ENCODE results near the gene ERICH6B.

ERICH6B gene

GRCh38 chr13:45516757-45517156 lies 98.8 kb downstream of the ERICH6B start (continued):
- no peak for TF ChIP-seq PATZ1 (CRISPR knock-in tag; IDR thresholded peaks at IDR 0.05; ENCODE audit: borderline replicate concordance)
- no peak for TF ChIP-seq ISL1 (CRISPR knock-in tag; IDR thresholded peaks at IDR 0.05)
- no peak for TF ChIP-seq TSHZ2 (CRISPR knock-in tag; IDR thresholded peaks at IDR 0.05)
- TF ChIP-seq BACH2 (CRISPR knock-in tag; IDR thresholded peaks at IDR 0.05; ENCODE audit: borderline replicate concordance), result no peak
- TF ChIP-seq CSDC2 (CRISPR knock-in tag; IDR thresholded peaks at IDR 0.05), result no peak
- no peak for TF ChIP-seq ARNTL (CRISPR knock-in tag; IDR thresholded peaks at IDR 0.05; ENCODE audit: borderline replicate concordance, low read depth)

GRCh38 chr13:45512098-45512496 lies 103.4 kb downstream of the ERICH6B start:
- no peak for TF ChIP-seq TSHZ2 (CRISPR knock-in tag; IDR thresholded peaks at IDR 0.05)
- ATAC-seq, result no peak; the same call in 2 of the 3 replicates

GRCh38 chr13:45511310-45512097 lies 104.0 kb downstream of the ERICH6B start:
- TF ChIP-seq ZFP30 (CRISPR knock-in tag; IDR thresholded peaks at IDR 0.05), result no peak
- no peak for TF ChIP-seq CSDC2 (CRISPR knock-in tag; IDR thresholded peaks at IDR 0.05)
- ATAC-seq, result peak; percentile 87

GRCh38 chr13:45510672-45511071 lies 104.9 kb downstream of the ERICH6B start:
- TF ChIP-seq SNAI2 (CRISPR knock-in tag; IDR thresholded peaks at IDR 0.05) (no peak), ISL1 (CRISPR knock-in tag; IDR thresholded peaks at IDR 0.05) (no peak), ZFP3 (CRISPR knock-in tag; IDR thresholded peaks at IDR 0.05) (no peak), PATZ1 (CRISPR knock-in tag; IDR thresholded peaks at IDR 0.05; ENCODE audit: borderline replicate concordance) (no peak), ZNF565 (CRISPR knock-in tag; conservative IDR thresholded peaks at IDR 0.05; ENCODE audit: low read depth) (no peak), ZC3H10 (CRISPR knock-in tag; IDR thresholded peaks at IDR 0.05) (no peak), CSDC2 (CRISPR knock-in tag; IDR thresholded peaks at IDR 0.05) (no peak), TCF4 (CRISPR knock-in tag; IDR thresholded peaks at IDR 0.05; ENCODE audit: borderline replicate concordance) (no peak), TOX (CRISPR knock-in tag; IDR thresholded peaks at IDR 0.05; ENCODE audit: borderline replicate concordance) (no peak), ESRRG (CRISPR knock-in tag; IDR thresholded peaks at IDR 0.05) (no peak), RARB (CRISPR knock-in tag; IDR thresholded peaks at IDR 0.05) (no peak)
- ATAC-seq, result no peak

GRCh38 chr13:45508776-45509175 lies 106.8 kb downstream of the ERICH6B start:
- ATAC-seq, result no peak
- TF ChIP-seq ESRRG (CRISPR knock-in tag; IDR thresholded peaks at IDR 0.05) (no peak), ZC3H10 (CRISPR knock-in tag; IDR thresholded peaks at IDR 0.05) (no peak), TSHZ2 (CRISPR knock-in tag; IDR thresholded peaks at IDR 0.05) (no peak), POU6F1 (CRISPR knock-in tag; IDR thresholded peaks at IDR 0.05; ENCODE audit: borderline replicate concordance, low read depth) (no peak), SNAI2 (CRISPR knock-in tag; IDR thresholded peaks at IDR 0.05) (no peak), PPARA (CRISPR knock-in tag; IDR thresholded peaks at IDR 0.05; ENCODE audit: borderline replicate concordance) (no peak), CSDC2 (CRISPR knock-in tag; IDR thresholded peaks at IDR 0.05) (no peak), RARB (CRISPR knock-in tag; IDR thresholded peaks at IDR 0.05) (no peak), ZFP3 (CRISPR knock-in tag; IDR thresholded peaks at IDR 0.05) (no peak)

Measured in SK-N-SH treated with all-trans-retinoic acid at 6 μM for 48 hours (cell line).